OCI-LY1 (cell line): ENCODE measurements around the gene CPXM2.

Source experiments
- H2AFZ ChIP-seq: fragments of 200-600 bp; sonication (generic), shearing (Covaris generic); 2 replicates; pipeline ENCODE4 v1.6.0; 2014; ENCODE audit warnings: antibody characterized with exemption, mild to moderate bottlenecking, low read length
- H3F3A ChIP-seq: fragments of 200-600 bp; sonication (generic), shearing (Covaris generic); 2 replicates; pipeline ENCODE4 v1.6.0; 2014; ENCODE audit warnings: mild to moderate bottlenecking, antibody characterized with exemption, low read length, moderate library complexity; ENCODE audit not compliant: insufficient read depth
- H3K27ac ChIP-seq: fragments of 200-600 bp; sonication (generic); 2 replicates; pipeline ENCODE4 v1.5.1; 2014; ENCODE audit warnings: low read length, mixed run types, mild to moderate bottlenecking, low read depth; ENCODE audit not compliant: poor library complexity, severe bottlenecking
- H3K27me3 ChIP-seq: fragments of 200-600 bp; sonication (generic); 2 replicates; pipeline ENCODE4 v1.6.0; 2014; ENCODE audit warnings: antibody characterized with exemption, mild to moderate bottlenecking, low read length, moderate library complexity; ENCODE audit not compliant: insufficient read depth
- H3K36me3 ChIP-seq: fragments of 200-600 bp; sonication (generic); 2 replicates; pipeline ENCODE4 v1.6.1; 2014; ENCODE audit warnings: mild to moderate bottlenecking, antibody characterized with exemption, low read length, moderate library complexity, mixed read lengths; ENCODE audit not compliant: insufficient read depth
- H3K4me1 ChIP-seq: fragments of 200-600 bp; sonication (generic); 2 replicates; pipeline ENCODE4 v1.5.1; 2014; ENCODE audit warnings: mild to moderate bottlenecking, low read length, moderate library complexity; ENCODE audit not compliant: insufficient read depth, severe bottlenecking
- H3K4me2 ChIP-seq: fragments of 200-600 bp; sonication (generic), shearing (Covaris generic); 2 replicates; pipeline ENCODE4 v1.6.1; 2014; ENCODE audit warnings: low read length
- H3K4me3 ChIP-seq: fragments of 200-600 bp; sonication (generic); 2 replicates; pipeline ENCODE4 v1.5.1; 2014; ENCODE audit warnings: low read length, low read depth, mild to moderate bottlenecking, mixed read lengths; ENCODE audit not compliant: poor library complexity, severe bottlenecking
- H3K79me2 ChIP-seq: fragments of 200-600 bp; shearing (Covaris generic); 2 replicates; pipeline ENCODE4 v1.6.1; 2016; ENCODE audit warnings: mixed run types, low read length, mixed read lengths; ENCODE audit not compliant: insufficient read depth
- H3K9ac ChIP-seq: fragments of 200-600 bp; sonication (generic), shearing (Covaris generic); 2 replicates; pipeline ENCODE4 v1.6.1; 2014; ENCODE audit warnings: mild to moderate bottlenecking, low read length, mixed read lengths
- H3K9me2 ChIP-seq: fragments of 200-600 bp; sonication (generic), shearing (Covaris generic); 2 replicates; pipeline ENCODE4 v1.6.1; 2014; ENCODE audit warnings: low read depth, mild to moderate bottlenecking, low read length, mixed read lengths
- H3K9me3 ChIP-seq: fragments of 200-600 bp; shearing (Covaris generic); 2 replicates; pipeline ENCODE4 v1.6.1; 2014; ENCODE audit warnings: low read length, mixed read lengths
- H4K20me1 ChIP-seq: fragments of 200-600 bp; sonication (generic), shearing (Covaris generic); 2 replicates; pipeline ENCODE4 v1.6.0; 2016; ENCODE audit warnings: mild to moderate bottlenecking, low read length; ENCODE audit not compliant: insufficient read depth
- EZH2 ChIP-seq: fragments of 200-600 bp; sonication (generic), shearing (Covaris generic); IDR thresholded peaks from 2 replicates; pipeline ENCODE4 v1.8.0; 2017; ENCODE audit warnings: borderline replicate concordance, mixed run types, mild to moderate bottlenecking, antibody characterized with exemption, low read length, moderate library complexity, mixed read lengths
- TF ChIP-seq, protein P1 (sequence below): fragments of 200-600 bp; sonication (generic), shearing (Covaris generic); IDR thresholded peaks from 2 replicates; pipeline ENCODE4 v1.5.1; 2017; ENCODE audit warnings: mild to moderate bottlenecking, antibody characterized with exemption, low read length, moderate library complexity, mixed read lengths

Gene CPXM2

DNA sequence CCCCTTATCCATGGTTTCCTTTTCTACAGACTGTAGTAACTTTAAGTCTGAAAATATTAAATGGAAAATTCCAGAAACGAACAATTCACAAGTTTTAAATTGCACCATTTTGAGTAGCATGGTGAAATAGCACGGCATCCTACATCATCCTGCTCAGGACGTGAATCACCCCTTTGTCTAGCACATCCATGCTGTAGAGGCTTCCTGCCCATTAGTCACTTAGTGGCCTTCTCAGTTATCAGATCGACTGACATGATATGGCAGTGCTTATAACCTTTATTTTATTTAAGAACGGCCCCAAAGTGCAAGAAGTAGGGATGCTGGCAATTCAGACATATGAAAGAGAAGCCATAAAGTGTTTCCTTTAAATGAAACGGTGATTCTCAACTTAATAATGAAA, 82.7 kb downstream of the CPXM2 start:
- Histone ChIP-seq H3K9me3 (no peaks in the 10 kb centered on the region), H3K9ac (no peak overlapping the region), H3K4me1 (no peaks in the 10 kb centered on the region), H2AFZ (no peak overlapping the region), H3K27me3 (no peaks in the 10 kb centered on the region), H3K9me2 (no peaks in the 10 kb centered on the region), H4K20me1 (no peaks in the 10 kb centered on the region), H3K36me3 (no peaks in the 10 kb centered on the region), H3K4me2 (no peak overlapping the region), H3K4me3 (no peak overlapping the region), H3K79me2 (no peaks in the 10 kb centered on the region), H3K27ac (no peak overlapping the region), H3F3A (no peaks in the 10 kb centered on the region)
- TF ChIP-seq, protein P1, sequence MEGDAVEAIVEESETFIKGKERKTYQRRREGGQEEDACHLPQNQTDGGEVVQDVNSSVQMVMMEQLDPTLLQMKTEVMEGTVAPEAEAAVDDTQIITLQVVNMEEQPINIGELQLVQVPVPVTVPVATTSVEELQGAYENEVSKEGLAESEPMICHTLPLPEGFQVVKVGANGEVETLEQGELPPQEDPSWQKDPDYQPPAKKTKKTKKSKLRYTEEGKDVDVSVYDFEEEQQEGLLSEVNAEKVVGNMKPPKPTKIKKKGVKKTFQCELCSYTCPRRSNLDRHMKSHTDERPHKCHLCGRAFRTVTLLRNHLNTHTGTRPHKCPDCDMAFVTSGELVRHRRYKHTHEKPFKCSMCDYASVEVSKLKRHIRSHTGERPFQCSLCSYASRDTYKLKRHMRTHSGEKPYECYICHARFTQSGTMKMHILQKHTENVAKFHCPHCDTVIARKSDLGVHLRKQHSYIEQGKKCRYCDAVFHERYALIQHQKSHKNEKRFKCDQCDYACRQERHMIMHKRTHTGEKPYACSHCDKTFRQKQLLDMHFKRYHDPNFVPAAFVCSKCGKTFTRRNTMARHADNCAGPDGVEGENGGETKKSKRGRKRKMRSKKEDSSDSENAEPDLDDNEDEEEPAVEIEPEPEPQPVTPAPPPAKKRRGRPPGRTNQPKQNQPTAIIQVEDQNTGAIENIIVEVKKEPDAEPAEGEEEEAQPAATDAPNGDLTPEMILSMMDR = no peak
- no peak for TF ChIP-seq EZH2

DNA sequence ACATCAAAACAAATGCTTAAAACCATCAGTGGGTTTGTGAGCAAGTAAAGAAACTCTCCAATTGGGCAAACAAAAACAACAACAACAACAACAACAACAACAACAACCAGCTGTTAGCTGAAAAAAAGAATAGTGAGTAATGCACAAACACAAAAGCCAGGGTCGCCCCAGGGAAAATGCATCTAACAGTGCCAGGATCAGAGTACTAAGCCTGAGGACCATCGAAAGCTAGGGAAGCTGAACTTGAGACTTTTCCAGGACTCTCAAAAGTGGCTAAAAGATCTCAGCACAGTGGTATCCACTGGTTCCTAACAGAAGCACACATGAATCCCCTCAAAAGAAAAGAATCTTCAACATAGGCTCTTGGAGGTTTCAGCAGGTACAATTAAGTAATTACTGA, 83.3 kb downstream of the CPXM2 start:
- Histone ChIP-seq H3K4me2 (no peak overlapping the region), H4K20me1 (no peaks in the 10 kb centered on the region), H3K79me2 (no peaks in the 10 kb centered on the region), H3K27me3 (no peaks in the 10 kb centered on the region), H3K9me2 (no peaks in the 10 kb centered on the region), H3K27ac (no peak overlapping the region), H3K4me1 (no peaks in the 10 kb centered on the region), H2AFZ (no peak overlapping the region), H3K9ac (no peak overlapping the region), H3F3A (no peaks in the 10 kb centered on the region), H3K4me3 (no peak overlapping the region), H3K36me3 (no peaks in the 10 kb centered on the region), H3K9me3 (no peaks in the 10 kb centered on the region)
- TF ChIP-seq, protein P1 = no peak
- TF ChIP-seq EZH2 = no peak

DNA sequence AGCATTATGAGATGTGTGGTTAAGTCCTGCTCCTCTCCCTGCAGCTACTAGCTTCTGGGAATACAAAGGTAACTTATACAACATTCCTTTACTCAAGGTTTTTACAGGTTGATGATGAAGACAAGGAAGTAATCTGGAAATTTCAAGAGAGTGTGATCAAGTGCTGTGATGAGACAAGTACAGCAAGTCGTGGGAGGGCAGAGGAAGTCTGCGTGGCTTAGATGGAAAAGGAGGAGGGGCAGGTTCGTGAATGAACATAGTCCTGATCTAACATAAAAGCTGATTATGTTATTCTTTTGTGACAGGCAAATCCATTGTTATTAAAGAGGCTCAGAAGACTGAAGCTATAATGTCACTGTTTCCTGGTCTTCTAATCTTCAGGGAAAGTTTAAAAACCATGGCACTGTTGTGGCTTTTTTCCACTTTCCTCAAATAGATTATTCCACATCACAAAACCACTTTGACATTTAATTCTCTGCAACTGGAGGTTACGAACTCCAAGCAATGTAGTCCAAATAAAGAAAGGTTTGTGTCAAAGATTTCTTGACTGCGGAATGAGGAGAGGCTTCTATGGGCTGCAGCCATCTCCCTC, 84.1 kb downstream of the CPXM2 start:
- no peaks in the 10 kb centered on the region for H3K9me3 ChIP-seq
- H3K79me2 ChIP-seq = no peaks in the 10 kb centered on the region
- H3K36me3 ChIP-seq = no peaks in the 10 kb centered on the region
- no peak overlapping the region for H3K4me3 ChIP-seq
- H3K27ac ChIP-seq = no peak overlapping the region
- H3K9ac ChIP-seq = no peak overlapping the region
- no peak overlapping the region for H2AFZ ChIP-seq
- H3K4me1 ChIP-seq = no peaks in the 10 kb centered on the region
- H3K4me2 ChIP-seq = no peak overlapping the region
- no peaks in the 10 kb centered on the region for H3K27me3 ChIP-seq
- no peak for TF ChIP-seq EZH2
- TF ChIP-seq, protein P1 = no peak
- H3K9me2 ChIP-seq = no peaks in the 10 kb centered on the region
- no peaks in the 10 kb centered on the region for H4K20me1 ChIP-seq
- H3F3A ChIP-seq = no peaks in the 10 kb centered on the region
